Naive B cell (primary cell): ENCODE results near the gene NAALADL2. TPM values are rescaled to one million over a fixed set of nuclear protein-coding genes. Genes with fewer than 3 reads are reported as not detected.
"Not testable (repeated sequence)": the region's sequence is repeated elsewhere in the genome, so short reads cannot be mapped to it uniquely, and the experiment has no call there.

ENCODE experiments used
- ATAC-seq, 2 donors: fragments of 150-1000 bp; cut with Tn5 transposase; 2 replicates each; pipeline ENCODE4 v1.10.0; 2021; ENCODE audit warnings: low read depth in 2 of 2, mild to moderate bottlenecking in 2 of 2, moderate library complexity in 2 of 2
- DNase-seq: peaks from one replicate; pipeline ENCODE4 v3.0.0; 2022
- H3K27ac Mint-ChIP-seq, 6 donors: one replicate each; pipeline ENCODE4 v1.8.0; 2020 to 2022; ENCODE audit warnings: mild to moderate bottlenecking in 6 of 6, mixed read lengths in 6 of 6, moderate library complexity in 5 of 6, inconsistent platforms in 2 of 6
- H3K27me3 Mint-ChIP-seq, 3 donors: one replicate each; pipeline ENCODE4 v1.8.0; 2021 to 2022; ENCODE audit warnings: mixed read lengths in 3 of 3, mild to moderate bottlenecking in 1 of 3
- H3K36me3 Mint-ChIP-seq, 2 donors: one replicate each; pipeline ENCODE4 v1.8.0; 2020 to 2022; ENCODE audit warnings: mixed read lengths in 2 of 2, inconsistent platforms in 1 of 2, mild to moderate bottlenecking in 1 of 2
- H3K4me1 Mint-ChIP-seq, 3 donors: one replicate each; pipeline ENCODE4 v1.8.0; 2020 to 2022; ENCODE audit warnings: mixed read lengths in 3 of 3, inconsistent platforms in 1 of 3, mild to moderate bottlenecking in 1 of 3, moderate library complexity in 1 of 3
- H3K4me3 Mint-ChIP-seq, 8 donors: one replicate each; pipeline ENCODE4 v1.8.0; 2020 to 2022; ENCODE audit warnings: mild to moderate bottlenecking in 8 of 8, mixed read lengths in 8 of 8, moderate library complexity in 8 of 8, inconsistent platforms in 2 of 8
- H3K9me3 Mint-ChIP-seq, 7 donors: one replicate each; pipeline ENCODE4 v1.8.0; 2020 to 2022; ENCODE audit warnings: mixed read lengths in 7 of 7, mild to moderate bottlenecking in 5 of 7, inconsistent platforms in 2 of 7, moderate library complexity in 1 of 7
- polyA plus RNA-seq, 6 donors: library from polyadenylated mRNA; unstranded; fragments of 300-500 nt; fragmentation: Illumina TruSeq; gene quantifications; one replicate each; pipeline ENCODE4 v1.2.3, GENCODE V29; 2021; ENCODE audit warnings: low read depth in 6 of 6

NAALADL2 gene
- polyA plus RNA-seq, 6 donors from 2014 or later: not detected

- H3K27me3 Mint-ChIP-seq: no peaks in the 10 kb centered on the region
- peaks cover 0 to 20% (median 4%) of the 10 kb centered on the region in 7 donors for H3K9me3 Mint-ChIP-seq
- no peak overlapping the region for H3K4me3 Mint-ChIP-seq
- H3K4me1 Mint-ChIP-seq: no peaks in the 10 kb centered on the region
- H3K27ac Mint-ChIP-seq: no peak overlapping the region
- ATAC-seq (no peak), DNase-seq (no peak)
- no peaks in the 10 kb centered on the region for H3K36me3 Mint-ChIP-seq
These were observed 499.8 kb downstream of the NAALADL2 start for GRCh38 chr3:175358935-175359334.

- H3K27ac Mint-ChIP-seq, H3K9me3 Mint-ChIP-seq, DNase-seq, ATAC-seq, H3K4me3 Mint-ChIP-seq, H3K4me1 Mint-ChIP-seq, H3K36me3 Mint-ChIP-seq, H3K27me3 Mint-ChIP-seq: not testable (repeated sequence)
These were observed 511.3 kb downstream of the NAALADL2 start for GRCh38 chr3:175370426-175370825.

GRCh38 chr3:175371187-175371586, 512.1 kb downstream of the NAALADL2 start:
- not testable (repeated sequence) for H3K4me3 Mint-ChIP-seq, H3K27ac Mint-ChIP-seq, H3K36me3 Mint-ChIP-seq, H3K9me3 Mint-ChIP-seq, DNase-seq, H3K27me3 Mint-ChIP-seq, ATAC-seq, H3K4me1 Mint-ChIP-seq

GRCh38 chr3:175374705-175375104, 515.6 kb downstream of the NAALADL2 start:
- ATAC-seq: no peak
- H3K36me3 Mint-ChIP-seq: no peaks in the 10 kb centered on the region
- no peaks in the 10 kb centered on the region for H3K4me1 Mint-ChIP-seq

GRCh38 chr3:175378348-175378747, 519.2 kb downstream of the NAALADL2 start:
- H3K36me3 Mint-ChIP-seq: no peaks in the 10 kb centered on the region
- no peak overlapping the region for H3K27ac Mint-ChIP-seq
- no peaks in the 10 kb centered on the region for H3K27me3 Mint-ChIP-seq
- peak in 1 of 2 donors; percentile 27 for ATAC-seq
- DNase-seq: no peak
- H3K4me1 Mint-ChIP-seq: no peaks in the 10 kb centered on the region
- H3K9me3 Mint-ChIP-seq: peaks cover 0 to 2% (median 0%) of the 10 kb centered on the region in 7 donors
- no peak overlapping the region for H3K4me3 Mint-ChIP-seq

More at GRCh38 chr3:175374705-175375104, 515.6 kb downstream of the NAALADL2 start:
- H3K9me3 Mint-ChIP-seq: peaks cover 0 to 2% (median 0%) of the 10 kb centered on the region in 7 donors
- no peak overlapping the region for H3K4me3 Mint-ChIP-seq
- DNase-seq: no peak
- H3K27me3 Mint-ChIP-seq: no peaks in the 10 kb centered on the region
- H3K27ac Mint-ChIP-seq: no peak overlapping the region

- Mint-ChIP-seq H3K27me3 (no peaks in the 10 kb centered on the region), H3K27ac (no peak overlapping the region), H3K4me1 (no peaks in the 10 kb centered on the region), H3K9me3 (peaks cover 0 to 2% (median 0%) of the 10 kb centered on the region in 7 donors), H3K36me3 (no peaks in the 10 kb centered on the region), H3K4me3 (no peak overlapping the region)
- DNase-seq (no peak), ATAC-seq (no peak)
These were observed 522.6 kb downstream of the NAALADL2 start for GRCh38 chr3:175381685-175382084.

GRCh38 chr3:175383371-175383770, 524.2 kb downstream of the NAALADL2 start:
- Mint-ChIP-seq H3K27me3 (no peaks in the 10 kb centered on the region), H3K9me3 (no peaks in the 10 kb centered on the region), H3K4me1 (no peaks in the 10 kb centered on the region), H3K4me3 (no peak overlapping the region), H3K36me3 (no peaks in the 10 kb centered on the region), H3K27ac (no peak overlapping the region)
- DNase-seq (no peak), ATAC-seq (no peak)

- H3K4me1 Mint-ChIP-seq: no peaks in the 10 kb centered on the region
- H3K27ac Mint-ChIP-seq: no peak overlapping the region
- H3K27me3 Mint-ChIP-seq: no peaks in the 10 kb centered on the region
- H3K36me3 Mint-ChIP-seq: no peaks in the 10 kb centered on the region
- no peaks in the 10 kb centered on the region for H3K9me3 Mint-ChIP-seq
- DNase-seq (no peak), ATAC-seq (no peak)
- no peak overlapping the region for H3K4me3 Mint-ChIP-seq
These were observed 524.7 kb downstream of the NAALADL2 start for GRCh38 chr3:175383813-175384212.

- H3K4me3 Mint-ChIP-seq: no peak overlapping the region
- H3K27me3 Mint-ChIP-seq: no peaks in the 10 kb centered on the region
- no peaks in the 10 kb centered on the region for H3K9me3 Mint-ChIP-seq
- DNase-seq: no peak
- H3K4me1 Mint-ChIP-seq: no peaks in the 10 kb centered on the region
- H3K27ac Mint-ChIP-seq: no peak overlapping the region
- no peaks in the 10 kb centered on the region for H3K36me3 Mint-ChIP-seq
- ATAC-seq: no peak
These were observed 525.4 kb downstream of the NAALADL2 start for GRCh38 chr3:175384569-175384968.

- H3K36me3 Mint-ChIP-seq: no peaks in the 10 kb centered on the region
- no peak overlapping the region for H3K4me3 Mint-ChIP-seq
- no peak overlapping the region for H3K27ac Mint-ChIP-seq
- H3K27me3 Mint-ChIP-seq: no peaks in the 10 kb centered on the region
- H3K9me3 Mint-ChIP-seq: no peaks in the 10 kb centered on the region
- no peak for DNase-seq
- no peak for ATAC-seq
- no peaks in the 10 kb centered on the region for H3K4me1 Mint-ChIP-seq
These were observed 527.5 kb downstream of the NAALADL2 start for GRCh38 chr3:175386630-175387029.

GRCh38 chr3:175389560-175389959, 530.4 kb downstream of the NAALADL2 start:
- peaks cover 0 to 2% (median 0%) of the 10 kb centered on the region in 7 donors for H3K9me3 Mint-ChIP-seq
- DNase-seq (no peak), ATAC-seq (no peak)
- no peaks in the 10 kb centered on the region for H3K36me3 Mint-ChIP-seq
- H3K4me1 Mint-ChIP-seq: no peaks in the 10 kb centered on the region
- no peaks in the 10 kb centered on the region for H3K27me3 Mint-ChIP-seq
- peak overlapping the region in 1 of 8 donors; percentile 29 for H3K4me3 Mint-ChIP-seq
- peak overlapping the region in 1 of 6 donors; percentile 60 for H3K27ac Mint-ChIP-seq

GRCh38 chr3:175391601-175392000, 532.5 kb downstream of the NAALADL2 start:
- Mint-ChIP-seq H3K4me1 (no peaks in the 10 kb centered on the region), H3K27me3 (no peaks in the 10 kb centered on the region), H3K36me3 (no peaks in the 10 kb centered on the region), H3K4me3 (no peak overlapping the region), H3K9me3 (peaks cover 0 to 5% (median 2%) of the 10 kb centered on the region in 7 donors), H3K27ac (no peak overlapping the region)
- DNase-seq: no peak
- ATAC-seq: no peak

GRCh38 chr3:175392653-175393052, 533.5 kb downstream of the NAALADL2 start:
- Mint-ChIP-seq H3K27me3 (no peaks in the 10 kb centered on the region), H3K27ac (no peak overlapping the region), H3K4me3 (no peak overlapping the region), H3K36me3 (no peaks in the 10 kb centered on the region), H3K9me3 (peaks cover 0 to 5% (median 4%) of the 10 kb centered on the region in 7 donors), H3K4me1 (no peaks in the 10 kb centered on the region)
- ATAC-seq (no peak), DNase-seq (no peak)

- Mint-ChIP-seq H3K4me1 (no peaks in the 10 kb centered on the region), H3K36me3 (no peaks in the 10 kb centered on the region), H3K9me3 (peaks cover 0 to 7% (median 4%) of the 10 kb centered on the region in 7 donors), H3K4me3 (no peak overlapping the region), H3K27me3 (no peaks in the 10 kb centered on the region), H3K27ac (no peak overlapping the region)
- no peak for DNase-seq
- ATAC-seq: no peak
These were observed 538.2 kb downstream of the NAALADL2 start for GRCh38 chr3:175397372-175397771.

GRCh38 chr3:175398676-175399075, 539.5 kb downstream of the NAALADL2 start:
- H3K27me3 Mint-ChIP-seq: no peaks in the 10 kb centered on the region
- H3K4me1 Mint-ChIP-seq: no peaks in the 10 kb centered on the region

More at GRCh38 chr3:175398676-175399075, 539.5 kb downstream of the NAALADL2 start:
- Mint-ChIP-seq H3K9me3 (peaks cover 0 to 7% (median 4%) of the 10 kb centered on the region in 7 donors), H3K27ac (no peak overlapping the region), H3K36me3 (no peaks in the 10 kb centered on the region), H3K4me3 (no peak overlapping the region)
- DNase-seq: no peak
- ATAC-seq: no peak
